D721Med (cell line): Measurements from ENCODE around the gene ZFR.

ENCODE experiments used
- DNase-seq: peaks from one replicate; pipeline ENCODE4 v3.0.0; 2011; ENCODE audit warnings: low spot score; ENCODE audit not compliant: insufficient read length
- FAIRE-seq: peaks from 2 replicates; lab custom pipeline; 2011; peaks lifted over from hg19 to GRCh38; lab: Jason Lieb, UNC
- CTCF ChIP-seq: IDR thresholded peaks from 2 replicates; pipeline ENCODE4 v1.5.1; 2012; ENCODE audit warnings: mild to moderate bottlenecking, control low read depth; ENCODE audit not compliant: insufficient read depth; ENCODE audit errors: missing control alignments

Gene ZFR

DNA sequence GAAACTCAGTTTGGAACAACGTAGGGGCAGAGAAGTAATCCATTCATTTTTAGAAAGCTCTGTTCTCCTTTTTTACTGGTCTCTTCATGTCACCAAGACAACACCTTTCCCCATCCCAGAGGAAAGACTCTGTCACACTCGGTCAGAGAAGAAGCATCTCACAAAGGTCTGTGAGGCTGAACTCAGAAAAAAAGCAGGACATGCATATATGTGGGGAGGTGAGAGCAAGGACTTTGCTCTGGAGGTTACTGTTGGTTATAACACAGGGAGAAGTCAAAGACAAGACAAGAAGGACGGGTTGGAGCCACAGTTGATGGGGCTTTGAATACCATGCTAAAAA lies 112.6 kb downstream of the ZFR start:
- no peak for DNase-seq
- TF ChIP-seq CTCF, result no peak
- no peak for FAIRE-seq

GRCh38 chr5:32331217-32331934 lies 113.2 kb downstream of the ZFR start:
- TF ChIP-seq CTCF, result no peak
- DNase-seq (no peak), FAIRE-seq (no peak)

- DNase-seq (no peak), FAIRE-seq (no peak)
- TF ChIP-seq CTCF, result no peak
Measured at GRCh38 chr5:32330126-32330971, 114.2 kb downstream of the ZFR start.

DNA sequence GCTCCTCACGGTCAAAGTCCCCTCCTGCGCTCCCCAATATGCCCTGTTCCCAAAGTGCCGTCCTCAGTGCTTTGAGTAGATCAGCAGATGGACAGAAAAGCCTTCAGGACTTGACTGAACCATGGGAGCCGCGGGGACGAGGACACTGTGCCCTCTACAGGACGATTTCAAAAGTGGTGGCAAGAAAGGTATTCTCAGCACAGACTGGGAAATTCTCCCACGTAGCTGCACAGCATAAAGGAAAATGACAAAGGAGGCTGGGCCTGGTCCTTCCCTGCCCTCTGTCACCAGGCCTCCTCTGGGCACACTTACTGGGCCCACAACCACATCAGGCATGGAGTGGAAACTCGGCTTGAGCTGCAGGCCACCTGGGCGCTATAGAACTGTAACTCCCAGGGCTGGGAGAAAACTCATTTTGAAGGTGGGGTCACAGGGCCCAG lies 115.1 kb downstream of the ZFR start:
- FAIRE-seq (no peak), DNase-seq (peak; percentile 65)
- peak; percentile 90 for TF ChIP-seq CTCF

DNA sequence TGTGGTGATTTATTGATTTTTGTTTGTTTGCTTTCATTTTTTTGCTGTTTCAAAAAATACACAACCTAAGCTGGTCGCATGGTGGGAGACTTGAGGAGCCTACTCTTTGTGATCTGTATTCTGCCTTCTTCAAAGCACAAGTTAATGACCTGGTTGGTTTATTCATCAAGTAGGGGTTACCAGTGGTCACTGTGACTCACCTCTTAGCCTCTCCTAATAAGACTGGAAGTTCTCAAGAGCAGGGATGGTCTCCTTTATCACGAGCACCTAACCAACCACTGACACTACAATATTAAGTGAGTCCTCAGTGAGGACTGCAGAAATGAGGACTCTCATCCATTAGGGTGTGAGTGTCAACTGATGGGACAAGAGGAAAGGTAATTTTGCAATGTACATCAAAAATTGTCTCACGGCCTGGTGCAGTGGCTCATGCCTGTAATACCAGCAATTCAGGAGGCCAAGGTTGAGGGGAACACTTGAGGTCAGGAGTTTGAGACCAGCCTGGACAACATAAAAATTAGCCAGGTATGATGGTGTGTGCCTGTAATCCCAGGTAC lies 118.2 kb downstream of the ZFR start:
- TF ChIP-seq CTCF, result no peak
- FAIRE-seq, result no peak

DNA sequence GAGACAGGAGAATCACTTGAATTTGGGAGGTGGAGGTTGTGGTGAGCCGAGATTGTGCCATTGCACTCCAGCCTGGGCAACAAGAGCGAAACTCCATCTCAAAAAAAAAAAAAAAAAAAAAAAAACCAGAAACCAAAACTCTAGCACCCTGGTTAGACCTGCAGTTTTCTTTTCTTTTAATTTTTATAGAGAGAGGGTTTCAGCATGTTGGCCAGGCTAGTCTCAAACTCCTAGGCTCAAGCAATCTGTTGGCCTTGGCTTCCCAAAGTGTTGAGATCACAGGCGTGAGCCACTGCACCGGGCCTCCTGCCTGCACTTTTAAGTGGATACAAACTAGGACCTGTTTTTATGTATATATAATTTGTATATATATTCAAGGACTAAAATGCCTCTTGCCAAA lies 118.9 kb downstream of the ZFR start:
- no peak for TF ChIP-seq CTCF
- no peak for FAIRE-seq
- no peak for DNase-seq

More for the DNA sequence above, 118.2 kb downstream of the ZFR start:
- no peak for DNase-seq

DNA sequence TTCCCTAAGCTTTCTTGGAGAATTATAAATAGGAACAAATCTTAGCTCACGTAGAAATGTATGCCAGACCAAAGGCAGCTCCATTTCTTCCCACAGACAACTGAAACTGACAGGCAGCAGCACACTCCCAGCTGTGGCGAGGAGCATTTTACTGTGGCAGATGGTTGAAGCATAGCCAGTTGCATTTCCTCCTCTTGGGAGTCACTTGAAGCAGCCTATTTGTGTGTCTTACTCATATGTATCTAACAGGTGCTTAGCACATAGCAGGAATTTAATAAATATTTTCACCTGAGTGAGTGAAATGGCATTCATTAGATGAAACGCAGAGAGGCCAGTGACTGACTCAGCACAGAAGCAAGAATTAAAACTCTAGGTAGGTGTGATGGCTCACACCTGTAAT lies 119.5 kb downstream of the ZFR start:
- TF ChIP-seq CTCF, result no peak
- FAIRE-seq (no peak), DNase-seq (no peak)
